ENCODE data around the gene MOXD1. TPM values are rescaled to one million over a fixed set of nuclear protein-coding genes. Genes with fewer than 3 reads are reported as not detected.

MOXD1 gene
- total RNA-seq, 2 donors from 2014 or later: 0.56 to 17.3 TPM

DNA sequence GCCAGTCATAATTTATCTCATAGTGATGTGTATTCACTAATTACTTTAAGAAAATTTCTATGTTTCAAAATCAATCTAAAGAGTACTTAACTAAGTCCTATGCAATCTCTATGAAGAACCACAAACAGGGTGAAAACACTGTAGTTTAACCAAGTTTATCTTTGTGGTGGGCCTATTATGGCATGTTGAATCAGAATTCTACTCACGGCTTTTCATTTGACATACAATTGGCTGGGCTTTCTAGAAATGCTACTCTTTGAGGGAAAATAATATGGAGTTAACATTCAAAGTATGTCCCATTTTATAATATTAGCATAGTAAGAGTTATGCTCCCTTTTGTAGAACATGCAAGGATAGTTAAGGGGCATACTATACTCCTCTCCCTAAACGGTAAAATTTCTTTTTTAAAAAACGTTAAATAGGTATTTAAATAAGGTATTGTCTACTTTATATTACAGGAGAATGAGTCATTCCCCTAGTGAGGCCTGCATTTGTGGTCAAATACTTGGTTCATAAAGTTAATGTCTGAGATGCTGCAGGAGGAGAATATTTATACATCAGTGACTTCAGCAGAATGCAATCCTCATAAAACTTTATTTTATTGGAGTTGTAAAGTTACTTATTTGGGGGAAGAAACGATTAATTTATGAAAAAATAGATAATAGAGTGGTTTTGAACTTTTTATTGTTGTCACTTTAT is 1.8 kb downstream of the MOXD1 start:
- no peak overlapping the region for H3K27ac ChIP-seq
- TF ChIP-seq, protein P1, sequence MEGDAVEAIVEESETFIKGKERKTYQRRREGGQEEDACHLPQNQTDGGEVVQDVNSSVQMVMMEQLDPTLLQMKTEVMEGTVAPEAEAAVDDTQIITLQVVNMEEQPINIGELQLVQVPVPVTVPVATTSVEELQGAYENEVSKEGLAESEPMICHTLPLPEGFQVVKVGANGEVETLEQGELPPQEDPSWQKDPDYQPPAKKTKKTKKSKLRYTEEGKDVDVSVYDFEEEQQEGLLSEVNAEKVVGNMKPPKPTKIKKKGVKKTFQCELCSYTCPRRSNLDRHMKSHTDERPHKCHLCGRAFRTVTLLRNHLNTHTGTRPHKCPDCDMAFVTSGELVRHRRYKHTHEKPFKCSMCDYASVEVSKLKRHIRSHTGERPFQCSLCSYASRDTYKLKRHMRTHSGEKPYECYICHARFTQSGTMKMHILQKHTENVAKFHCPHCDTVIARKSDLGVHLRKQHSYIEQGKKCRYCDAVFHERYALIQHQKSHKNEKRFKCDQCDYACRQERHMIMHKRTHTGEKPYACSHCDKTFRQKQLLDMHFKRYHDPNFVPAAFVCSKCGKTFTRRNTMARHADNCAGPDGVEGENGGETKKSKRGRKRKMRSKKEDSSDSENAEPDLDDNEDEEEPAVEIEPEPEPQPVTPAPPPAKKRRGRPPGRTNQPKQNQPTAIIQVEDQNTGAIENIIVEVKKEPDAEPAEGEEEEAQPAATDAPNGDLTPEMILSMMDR (IDR thresholded peaks at IDR 0.05): no peak
- no peak overlapping the region for H3K4me3 ChIP-seq
- peaks cover 10% of the 10 kb centered on the region for H3K9me3 ChIP-seq
- ATAC-seq (ENCODE audit: insufficient number of reproducible peaks, low FRiP score, low read depth): no peak
- H3K27me3 ChIP-seq (replicated peaks; ENCODE audit: insufficient read depth): no peaks in the 10 kb centered on the region
- H3K4me1 ChIP-seq (ENCODE audit: control insufficient read depth in 1 of 2, low read depth in 2 of 2): peaks cover 0 to 15% of the 10 kb centered on the region in 2 donors
- DNase-seq (ENCODE audit: low spot score): no peak
- H3K36me3 ChIP-seq: no peaks in the 10 kb centered on the region

DNA sequence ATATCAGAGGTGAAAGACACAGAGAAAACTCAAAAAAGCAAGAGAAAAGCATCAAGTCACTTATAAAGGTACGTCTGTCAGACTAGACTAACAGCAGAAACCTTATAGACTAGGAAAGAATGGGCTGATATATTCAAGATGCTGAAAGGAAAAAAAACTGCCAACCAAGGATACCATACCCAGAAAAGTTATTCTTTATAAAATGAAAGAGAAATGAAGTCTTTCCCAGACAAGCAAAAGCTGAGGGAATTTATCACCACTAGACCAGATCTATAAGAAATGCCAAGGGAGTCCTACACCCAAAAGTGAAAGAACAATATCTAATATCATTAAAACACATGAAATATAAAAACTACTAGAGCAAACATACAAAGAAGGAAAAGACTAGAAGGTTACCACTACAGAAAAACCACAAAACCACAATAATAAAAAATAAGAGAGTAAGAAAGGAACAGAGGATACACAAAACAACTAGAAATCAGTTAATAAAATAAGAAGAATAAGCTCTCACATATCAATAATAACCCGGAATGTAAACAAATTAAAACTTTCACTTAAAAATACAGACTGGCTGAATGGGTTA is 6.2 kb downstream of the MOXD1 start:
- Histone ChIP-seq H3K4me1 (ENCODE audit: control insufficient read depth in 1 of 2, low read depth in 2 of 2) (no peaks in the 10 kb centered on the region), H3K27me3 (replicated peaks; ENCODE audit: insufficient read depth) (no peaks in the 10 kb centered on the region), H3K27ac (no peak overlapping the region), H3K36me3 (no peaks in the 10 kb centered on the region), H3K9me3 (peaks cover 12% of the 10 kb centered on the region), H3K4me3 (no peak overlapping the region)
- TF ChIP-seq, protein P1 (IDR thresholded peaks at IDR 0.05): no peak
- ATAC-seq (ENCODE audit: insufficient number of reproducible peaks, low FRiP score, low read depth): no peak
- DNase-seq (ENCODE audit: low spot score): no peak

DNA sequence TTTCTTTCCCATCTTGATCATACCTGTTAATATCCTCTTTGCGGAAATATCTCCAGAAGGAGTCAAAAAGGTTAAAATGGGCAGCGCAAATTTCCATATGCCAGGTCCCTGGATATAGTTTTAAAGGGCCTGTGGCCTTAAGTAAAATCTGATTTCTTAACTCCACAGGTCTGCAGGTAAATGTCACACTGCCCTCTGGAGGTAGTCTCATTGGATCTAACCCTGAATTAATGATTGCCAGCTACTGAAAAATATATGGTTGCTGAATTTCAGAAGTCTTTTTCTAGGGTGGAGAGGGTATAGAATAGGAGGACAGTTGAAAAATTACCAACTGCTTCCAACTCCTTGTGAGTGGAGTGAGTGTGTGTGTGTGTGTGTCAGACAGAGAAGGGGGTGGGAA is 8.5 kb downstream of the MOXD1 start:
- DNase-seq (ENCODE audit: low spot score): no peak
- no peaks in the 10 kb centered on the region for H3K4me1 ChIP-seq (ENCODE audit: control insufficient read depth in 1 of 2, low read depth in 2 of 2)
- no peak overlapping the region for H3K4me3 ChIP-seq
- no peaks in the 10 kb centered on the region for H3K27me3 ChIP-seq (replicated peaks; ENCODE audit: insufficient read depth)
- no peak overlapping the region for H3K27ac ChIP-seq
- no peaks in the 10 kb centered on the region for H3K36me3 ChIP-seq
- peaks cover 12% of the 10 kb centered on the region for H3K9me3 ChIP-seq
- TF ChIP-seq, protein P1 (IDR thresholded peaks at IDR 0.05): no peak
- ATAC-seq (ENCODE audit: insufficient number of reproducible peaks, low FRiP score, low read depth): no peak

DNA sequence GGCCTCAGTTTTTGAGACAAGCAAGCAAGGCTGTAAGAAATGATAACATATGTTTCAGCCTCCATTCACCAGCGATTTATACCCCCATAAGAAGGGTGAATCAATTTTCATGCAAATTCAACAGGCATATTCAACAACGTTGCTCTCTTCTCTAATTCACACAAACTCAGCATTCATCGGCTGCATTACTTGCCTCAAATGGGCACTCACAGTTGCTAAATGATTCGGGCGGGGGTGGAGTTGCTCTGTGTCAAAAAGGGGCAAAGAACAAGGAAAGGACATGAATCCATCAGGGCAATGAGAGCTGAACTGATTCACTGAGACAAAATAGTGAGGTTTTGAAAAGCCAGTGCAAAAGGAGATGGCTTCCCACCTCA is 9.0 kb downstream of the MOXD1 start:
- Histone ChIP-seq H3K4me1 (ENCODE audit: control insufficient read depth in 1 of 2, low read depth in 2 of 2) (no peaks in the 10 kb centered on the region), H3K36me3 (no peaks in the 10 kb centered on the region), H3K27me3 (replicated peaks; ENCODE audit: insufficient read depth) (no peaks in the 10 kb centered on the region), H3K4me3 (no peak overlapping the region), H3K9me3 (peaks cover 12% of the 10 kb centered on the region), H3K27ac (no peak overlapping the region)
- ATAC-seq (ENCODE audit: insufficient number of reproducible peaks, low FRiP score, low read depth): no peak
- no peak for DNase-seq (ENCODE audit: low spot score)
- TF ChIP-seq, protein P1 (IDR thresholded peaks at IDR 0.05): no peak

DNA sequence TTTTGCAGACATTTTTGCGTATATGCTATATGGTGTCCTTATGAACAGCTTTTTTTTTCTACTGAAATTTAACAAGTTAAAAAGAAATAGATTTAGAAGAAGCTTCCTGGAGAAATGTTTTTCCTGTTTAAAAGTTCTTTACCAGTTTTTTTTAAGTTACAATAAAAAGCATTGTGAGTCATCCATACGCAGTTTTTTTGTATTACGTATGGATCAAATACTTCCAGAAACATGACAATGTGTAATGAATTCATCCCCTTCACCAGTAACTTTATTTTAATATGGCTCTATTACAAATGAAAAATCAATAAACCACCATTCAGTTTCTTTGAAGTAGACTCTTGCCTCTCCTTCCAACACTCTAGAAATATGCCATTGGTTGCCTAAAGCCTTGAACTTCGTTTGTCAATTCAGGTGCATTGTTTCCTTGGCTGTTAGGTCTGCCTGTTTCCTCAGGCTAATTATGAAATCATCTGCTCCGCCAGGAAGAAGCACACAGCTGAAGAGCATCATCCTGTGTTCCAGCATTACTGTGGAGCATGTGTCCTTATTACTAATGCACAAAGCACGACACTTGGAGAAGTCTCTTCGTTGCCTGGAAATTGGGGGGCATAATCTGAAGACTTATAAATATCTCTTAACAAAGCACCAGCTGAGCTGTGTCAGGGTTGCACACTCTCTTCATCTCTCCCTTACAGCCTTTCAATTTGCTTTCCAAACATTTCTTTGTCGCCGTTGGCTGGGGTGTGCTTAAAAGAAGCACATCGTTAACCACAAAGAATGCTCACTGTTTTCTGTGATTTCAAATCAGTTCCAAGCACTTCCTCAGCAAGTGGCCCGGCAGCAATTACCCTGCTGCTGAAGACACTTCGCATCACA is 9.6 kb downstream of the MOXD1 start:
- H3K4me3 ChIP-seq: no peak overlapping the region
- no peak for ATAC-seq (ENCODE audit: insufficient number of reproducible peaks, low FRiP score, low read depth)

More for the DNA sequence above, 9.6 kb downstream of the MOXD1 start:
- H3K9me3 ChIP-seq: peaks cover 12% of the 10 kb centered on the region
- no peak for DNase-seq (ENCODE audit: low spot score)
- no peak overlapping the region for H3K27ac ChIP-seq
- no peaks in the 10 kb centered on the region for H3K4me1 ChIP-seq (ENCODE audit: control insufficient read depth in 1 of 2, low read depth in 2 of 2)
- no peaks in the 10 kb centered on the region for H3K27me3 ChIP-seq (replicated peaks; ENCODE audit: insufficient read depth)
- TF ChIP-seq, protein P1 (IDR thresholded peaks at IDR 0.05): no peak
- no peaks in the 10 kb centered on the region for H3K36me3 ChIP-seq
